HL-60 (cell line): Measurements from ENCODE around the gene FNIP1.
"Not testable (repeated sequence)": the region's sequence is repeated elsewhere in the genome, so short reads cannot be mapped to it uniquely, and the experiment has no call there.

Source experiments
- DNase-seq, 2 experiments: peaks; one replicate each; pipeline ENCODE4 v3.0.0-alpha.2; 2010 to 2020; ENCODE audit warnings: low read depth in 1 of 2, low spot score in 1 of 2
- H3K27ac ChIP-seq: fragments of 250-450 bp; sonication (Bioruptor Pico); replicated peaks from 2 replicates; pipeline ENCODE4 v1.5.1; 2020; ENCODE audit warnings: mild to moderate bottlenecking, moderate library complexity
- H3K27me3 ChIP-seq: fragments of 250-450 bp; sonication (Bioruptor Pico); 2 replicates; pipeline ENCODE4 v1.5.1; 2021; ENCODE audit warnings: mild to moderate bottlenecking, moderate library complexity; ENCODE audit not compliant: insufficient read depth, poor library complexity, severe bottlenecking
- H3K4me3 ChIP-seq: replicated peaks from 2 replicates; pipeline ENCODE4 v1.5.1; 2011; ENCODE audit warnings: mild to moderate bottlenecking, control low read depth, low read length; ENCODE audit not compliant: insufficient read depth
- CTCF ChIP-seq: IDR thresholded peaks from one replicate; pipeline ENCODE4 v1.5.1; 2011; ENCODE audit warnings: low read length, control low read depth, inconsistent platforms; ENCODE audit not compliant: insufficient read depth
- GABPA ChIP-seq: IDR thresholded peaks from 2 replicates; pipeline ENCODE4 v1.6.1; 2012; ENCODE audit warnings: low read depth
- POLR2AphosphoS5 ChIP-seq: IDR thresholded peaks from 2 replicates; pipeline ENCODE4 v1.6.1; 2012; ENCODE audit warnings: low read depth
- SPI1 ChIP-seq: IDR thresholded peaks from 2 replicates; pipeline ENCODE4 v1.6.1; 2012; ENCODE audit warnings: low read depth, mild to moderate bottlenecking, borderline replicate concordance
- TF ChIP-seq, protein P1 (sequence below): IDR thresholded peaks from 2 replicates; pipeline ENCODE4 v1.6.1; 2012; ENCODE audit warnings: low read depth; ENCODE audit not compliant: insufficient replicate concordance

The FNIP1 gene

GRCh38 chr5:131593921-131594320, 202.9 kb downstream of the FNIP1 start:
- Histone ChIP-seq H3K4me3 (no peak overlapping the region), H3K27me3 (no peaks in the 10 kb centered on the region), H3K27ac (no peak overlapping the region)
- DNase-seq = no peak
- TF ChIP-seq POLR2AphosphoS5 (no peak), CTCF (no peak), GABPA (no peak), SPI1 (no peak)
- TF ChIP-seq, protein P1, sequence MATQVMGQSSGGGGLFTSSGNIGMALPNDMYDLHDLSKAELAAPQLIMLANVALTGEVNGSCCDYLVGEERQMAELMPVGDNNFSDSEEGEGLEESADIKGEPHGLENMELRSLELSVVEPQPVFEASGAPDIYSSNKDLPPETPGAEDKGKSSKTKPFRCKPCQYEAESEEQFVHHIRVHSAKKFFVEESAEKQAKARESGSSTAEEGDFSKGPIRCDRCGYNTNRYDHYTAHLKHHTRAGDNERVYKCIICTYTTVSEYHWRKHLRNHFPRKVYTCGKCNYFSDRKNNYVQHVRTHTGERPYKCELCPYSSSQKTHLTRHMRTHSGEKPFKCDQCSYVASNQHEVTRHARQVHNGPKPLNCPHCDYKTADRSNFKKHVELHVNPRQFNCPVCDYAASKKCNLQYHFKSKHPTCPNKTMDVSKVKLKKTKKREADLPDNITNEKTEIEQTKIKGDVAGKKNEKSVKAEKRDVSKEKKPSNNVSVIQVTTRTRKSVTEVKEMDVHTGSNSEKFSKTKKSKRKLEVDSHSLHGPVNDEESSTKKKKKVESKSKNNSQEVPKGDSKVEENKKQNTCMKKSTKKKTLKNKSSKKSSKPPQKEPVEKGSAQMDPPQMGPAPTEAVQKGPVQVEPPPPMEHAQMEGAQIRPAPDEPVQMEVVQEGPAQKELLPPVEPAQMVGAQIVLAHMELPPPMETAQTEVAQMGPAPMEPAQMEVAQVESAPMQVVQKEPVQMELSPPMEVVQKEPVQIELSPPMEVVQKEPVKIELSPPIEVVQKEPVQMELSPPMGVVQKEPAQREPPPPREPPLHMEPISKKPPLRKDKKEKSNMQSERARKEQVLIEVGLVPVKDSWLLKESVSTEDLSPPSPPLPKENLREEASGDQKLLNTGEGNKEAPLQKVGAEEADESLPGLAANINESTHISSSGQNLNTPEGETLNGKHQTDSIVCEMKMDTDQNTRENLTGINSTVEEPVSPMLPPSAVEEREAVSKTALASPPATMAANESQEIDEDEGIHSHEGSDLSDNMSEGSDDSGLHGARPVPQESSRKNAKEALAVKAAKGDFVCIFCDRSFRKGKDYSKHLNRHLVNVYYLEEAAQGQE = no peak

- H3K27ac ChIP-seq, H3K4me3 ChIP-seq, DNase-seq, H3K27me3 ChIP-seq: not testable (repeated sequence)
These were observed 203.4 kb downstream of the FNIP1 start for GRCh38 chr5:131593436-131593835.
